ENCODE data around the gene BLOC1S4. TPM values are rescaled to one million over a fixed set of nuclear protein-coding genes. Genes with fewer than 3 reads are reported as not detected.
"Not testable (repeated sequence)": the region's sequence is repeated elsewhere in the genome, so short reads cannot be mapped to it uniquely, and the experiment has no call there.

Gene BLOC1S4
- total RNA-seq, 1 donor: 7.0 TPM

GRCh38 chr4:6754481-6755087 is 38.6 kb downstream of the BLOC1S4 start:
- no peak overlapping the region for H3K4me3 ChIP-seq (ENCODE audit: low read depth, low read length)
- DNase-seq (ENCODE audit: low read depth): no peak
- TF ChIP-seq CTCF (IDR thresholded peaks at IDR 0.05; ENCODE audit: insufficient read depth, low read length): no peak

- TF ChIP-seq CTCF (IDR thresholded peaks at IDR 0.05; ENCODE audit: insufficient read depth, low read length): no peak
- no peak overlapping the region for H3K4me3 ChIP-seq (ENCODE audit: low read depth, low read length)
- no peak for DNase-seq (ENCODE audit: low read depth)
Observed at GRCh38 chr4:6755088-6755753, 39.2 kb downstream of the BLOC1S4 start.

GRCh38 chr4:6756345-6756744 is 40.4 kb downstream of the BLOC1S4 start:
- not testable (repeated sequence) for H3K4me3 ChIP-seq (ENCODE audit: low read depth, low read length); DNase-seq (ENCODE audit: low read depth)

GRCh38 chr4:6758728-6759127 is 42.8 kb downstream of the BLOC1S4 start:
- no peak for TF ChIP-seq CTCF (IDR thresholded peaks at IDR 0.05; ENCODE audit: insufficient read depth, low read length)
- no peak for DNase-seq (ENCODE audit: low read depth)
- H3K4me3 ChIP-seq (ENCODE audit: low read depth, low read length): no peak overlapping the region

GRCh38 chr4:6760865-6761264 is 44.9 kb downstream of the BLOC1S4 start:
- H3K4me3 ChIP-seq (ENCODE audit: low read depth, low read length): no peak overlapping the region
- no peak for DNase-seq (ENCODE audit: low read depth)
- TF ChIP-seq CTCF (IDR thresholded peaks at IDR 0.05; ENCODE audit: insufficient read depth, low read length): no peak

- no peak for TF ChIP-seq CTCF (IDR thresholded peaks at IDR 0.05; ENCODE audit: insufficient read depth, low read length)
- H3K4me3 ChIP-seq (ENCODE audit: low read depth, low read length): no peak overlapping the region
- no peak for DNase-seq (ENCODE audit: low read depth)
Observed at GRCh38 chr4:6761649-6762615, 46.0 kb downstream of the BLOC1S4 start.

GRCh38 chr4:6763330-6763851 is 47.4 kb downstream of the BLOC1S4 start:
- no peak for TF ChIP-seq CTCF (IDR thresholded peaks at IDR 0.05; ENCODE audit: insufficient read depth, low read length)
- H3K4me3 ChIP-seq (ENCODE audit: low read depth, low read length): no peak overlapping the region
- DNase-seq (ENCODE audit: low read depth): no peak
